ENCODE measurements around the gene KDM4B. TPM values are rescaled to one million over a fixed set of nuclear protein-coding genes. Genes with fewer than 3 reads are reported as not detected.

Gene KDM4B
- total and polyA plus RNA-seq, 9 of the 15 experiments (the other 6 are each of a cell fraction or from before 2014, with no cell fraction given), result 0.21 to 29.9 (median 7.3) TPM

DNA sequence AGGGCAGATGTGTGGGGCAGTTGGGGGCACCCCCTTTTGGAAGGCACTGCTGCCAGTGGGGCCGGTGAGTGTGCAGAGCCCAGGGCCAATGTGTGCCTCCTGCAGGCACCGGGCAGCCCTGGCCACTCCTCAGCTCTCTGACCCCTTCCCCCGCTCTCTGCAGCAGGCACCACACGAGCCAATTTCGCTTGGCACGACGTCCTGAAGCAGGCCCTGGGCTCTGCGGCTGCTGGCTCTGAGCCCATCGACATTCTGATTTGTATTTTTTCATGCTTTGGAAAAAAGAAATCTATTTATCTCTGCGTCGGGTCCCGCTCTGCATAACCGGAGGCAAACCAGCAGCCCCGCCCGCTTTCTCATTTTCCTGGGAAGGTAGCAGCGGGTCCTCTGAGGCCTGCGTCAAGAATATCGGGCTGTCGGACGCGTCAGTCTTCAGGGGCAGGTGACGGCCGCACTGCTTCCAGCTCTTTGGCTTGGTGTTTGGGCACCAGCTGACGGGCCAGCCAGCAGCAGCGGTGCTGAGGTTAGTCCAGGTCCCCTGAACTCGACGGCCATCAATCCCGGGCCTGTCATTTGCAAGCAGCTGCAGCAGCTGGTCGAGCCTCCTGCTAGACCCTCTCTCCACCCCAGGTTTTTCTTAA is 134.3 kb downstream of the KDM4B start:
- DNase-seq (ENCODE audit: extremely low read depth in 1 of 4, low spot score in 3 of 4) (no peak), ATAC-seq (no peak), FAIRE-seq (no peak)
- Histone ChIP-seq H3K36me3 (ENCODE audit: control insufficient read depth, insufficient read depth, low read length) (peaks cover 8% of the 10 kb centered on the region; the same call in 2 of the 3 replicates), H3K9me3 (replicated peaks; ENCODE audit: control insufficient read depth, insufficient read depth, low read depth, low read length) (peaks cover 15% of the 10 kb centered on the region), H3K4me3 (no peak overlapping the region), H3K4me1 (replicated peaks in 1 of 2; ENCODE audit: control insufficient read depth in 2 of 2, insufficient read depth in 2 of 2, low read length in 2 of 2) (peaks cover 0 to 22% of the 10 kb centered on the region in 2 experiments; a peak in 2 of 5 replicates), H3K27me3 (ENCODE audit: control insufficient read depth in 2 of 2, insufficient read depth in 2 of 2, low read length in 2 of 2) (no peaks in the 10 kb centered on the region), H3K9ac (ENCODE audit: insufficient read depth in 1 of 2, low read depth in 2 of 2, low read length in 2 of 2) (no peak overlapping the region), H3K27ac (ENCODE audit: extremely low read depth, low read depth, low read length) (no peak overlapping the region), H3K79me2 (ENCODE audit: control insufficient read depth, insufficient read depth, low read length) (no peaks in the 10 kb centered on the region), H3K4me2 (ENCODE audit: insufficient read depth, low read length) (no peak overlapping the region), H4K20me1 (replicated peaks; ENCODE audit: control insufficient read depth, insufficient read depth, low read length) (0 out of 2 replicates have a peak, but pooled peaks cover 6% of the 10 kb centered on the region), H3K9me1 (ENCODE audit: control insufficient read depth, insufficient read depth, low read length) (no peaks in the 10 kb centered on the region), H2AFZ (ENCODE audit: low read depth, low read length) (no peak overlapping the region)
- WGBS (ENCODE audit: insufficient coverage, low coverage, missing lambda C conversion rate), result 84% methylated on average over 25 of the region's 29 CpGs
- in situ Hi-C loops (cut with MboI), result no loop called here
- intact Hi-C loops (cut with micrococcal nuclease), result no loop called here
- ChIA-PET POLR2A (interaction anchor here (0.6 kb wide), 2 partner anchors 37 to 45 kb away, joined by 3 read pairs; no protein-coding TSS in a partner anchor), CTCF (ENCODE audit: low intra/inter-chr PET ratio) (no interaction called here)
- BruUV-seq (replicated peaks), result no TSS peak
- TF ChIP-seq TEAD4 (IDR thresholded peaks at IDR 0.05; ENCODE audit: low read length), result no peak
- TF ChIP-seq TEAD4 (CRISPR knock-in tag; IDR thresholded peaks at IDR 0.05; ENCODE audit: borderline replicate concordance), result no peak
- TF ChIP-seq, protein P1, sequence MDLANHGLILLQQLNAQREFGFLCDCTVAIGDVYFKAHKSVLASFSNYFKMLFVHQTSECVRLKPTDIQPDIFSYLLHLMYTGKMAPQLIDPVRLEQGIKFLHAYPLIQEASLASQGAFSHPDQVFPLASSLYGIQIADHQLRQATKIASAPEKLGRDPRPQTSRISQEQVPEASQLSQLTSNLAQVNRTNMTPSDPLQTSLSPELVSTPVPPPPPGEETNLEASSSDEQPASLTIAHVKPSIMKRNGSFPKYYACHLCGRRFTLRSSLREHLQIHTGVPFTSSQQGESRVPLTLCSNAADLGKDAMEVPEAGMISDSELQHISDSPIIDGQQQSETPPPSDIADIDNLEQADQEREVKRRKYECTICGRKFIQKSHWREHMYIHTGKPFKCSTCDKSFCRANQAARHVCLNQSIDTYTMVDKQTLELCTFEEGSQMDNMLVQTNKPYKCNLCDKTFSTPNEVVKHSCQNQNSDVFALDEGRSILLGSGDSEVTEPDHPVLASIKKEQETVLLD (IDR thresholded peaks at IDR 0.05), result no peak
- TF ChIP-seq, protein P2, sequence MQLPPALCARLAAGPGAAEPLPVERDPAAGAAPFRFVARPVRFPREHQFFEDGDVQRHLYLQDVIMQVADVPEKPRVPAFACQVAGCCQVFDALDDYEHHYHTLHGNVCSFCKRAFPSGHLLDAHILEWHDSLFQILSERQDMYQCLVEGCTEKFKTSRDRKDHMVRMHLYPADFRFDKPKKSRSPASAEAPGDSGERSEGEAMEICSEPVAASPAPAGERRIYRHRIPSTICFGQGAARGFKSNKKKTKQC (CRISPR knock-in tag; IDR thresholded peaks at IDR 0.05), result no peak
- TF ChIP-seq PHF21A (IDR thresholded peaks at IDR 0.05; ENCODE audit: borderline replicate concordance, low read depth), result no peak
- TF ChIP-seq, protein P3, sequence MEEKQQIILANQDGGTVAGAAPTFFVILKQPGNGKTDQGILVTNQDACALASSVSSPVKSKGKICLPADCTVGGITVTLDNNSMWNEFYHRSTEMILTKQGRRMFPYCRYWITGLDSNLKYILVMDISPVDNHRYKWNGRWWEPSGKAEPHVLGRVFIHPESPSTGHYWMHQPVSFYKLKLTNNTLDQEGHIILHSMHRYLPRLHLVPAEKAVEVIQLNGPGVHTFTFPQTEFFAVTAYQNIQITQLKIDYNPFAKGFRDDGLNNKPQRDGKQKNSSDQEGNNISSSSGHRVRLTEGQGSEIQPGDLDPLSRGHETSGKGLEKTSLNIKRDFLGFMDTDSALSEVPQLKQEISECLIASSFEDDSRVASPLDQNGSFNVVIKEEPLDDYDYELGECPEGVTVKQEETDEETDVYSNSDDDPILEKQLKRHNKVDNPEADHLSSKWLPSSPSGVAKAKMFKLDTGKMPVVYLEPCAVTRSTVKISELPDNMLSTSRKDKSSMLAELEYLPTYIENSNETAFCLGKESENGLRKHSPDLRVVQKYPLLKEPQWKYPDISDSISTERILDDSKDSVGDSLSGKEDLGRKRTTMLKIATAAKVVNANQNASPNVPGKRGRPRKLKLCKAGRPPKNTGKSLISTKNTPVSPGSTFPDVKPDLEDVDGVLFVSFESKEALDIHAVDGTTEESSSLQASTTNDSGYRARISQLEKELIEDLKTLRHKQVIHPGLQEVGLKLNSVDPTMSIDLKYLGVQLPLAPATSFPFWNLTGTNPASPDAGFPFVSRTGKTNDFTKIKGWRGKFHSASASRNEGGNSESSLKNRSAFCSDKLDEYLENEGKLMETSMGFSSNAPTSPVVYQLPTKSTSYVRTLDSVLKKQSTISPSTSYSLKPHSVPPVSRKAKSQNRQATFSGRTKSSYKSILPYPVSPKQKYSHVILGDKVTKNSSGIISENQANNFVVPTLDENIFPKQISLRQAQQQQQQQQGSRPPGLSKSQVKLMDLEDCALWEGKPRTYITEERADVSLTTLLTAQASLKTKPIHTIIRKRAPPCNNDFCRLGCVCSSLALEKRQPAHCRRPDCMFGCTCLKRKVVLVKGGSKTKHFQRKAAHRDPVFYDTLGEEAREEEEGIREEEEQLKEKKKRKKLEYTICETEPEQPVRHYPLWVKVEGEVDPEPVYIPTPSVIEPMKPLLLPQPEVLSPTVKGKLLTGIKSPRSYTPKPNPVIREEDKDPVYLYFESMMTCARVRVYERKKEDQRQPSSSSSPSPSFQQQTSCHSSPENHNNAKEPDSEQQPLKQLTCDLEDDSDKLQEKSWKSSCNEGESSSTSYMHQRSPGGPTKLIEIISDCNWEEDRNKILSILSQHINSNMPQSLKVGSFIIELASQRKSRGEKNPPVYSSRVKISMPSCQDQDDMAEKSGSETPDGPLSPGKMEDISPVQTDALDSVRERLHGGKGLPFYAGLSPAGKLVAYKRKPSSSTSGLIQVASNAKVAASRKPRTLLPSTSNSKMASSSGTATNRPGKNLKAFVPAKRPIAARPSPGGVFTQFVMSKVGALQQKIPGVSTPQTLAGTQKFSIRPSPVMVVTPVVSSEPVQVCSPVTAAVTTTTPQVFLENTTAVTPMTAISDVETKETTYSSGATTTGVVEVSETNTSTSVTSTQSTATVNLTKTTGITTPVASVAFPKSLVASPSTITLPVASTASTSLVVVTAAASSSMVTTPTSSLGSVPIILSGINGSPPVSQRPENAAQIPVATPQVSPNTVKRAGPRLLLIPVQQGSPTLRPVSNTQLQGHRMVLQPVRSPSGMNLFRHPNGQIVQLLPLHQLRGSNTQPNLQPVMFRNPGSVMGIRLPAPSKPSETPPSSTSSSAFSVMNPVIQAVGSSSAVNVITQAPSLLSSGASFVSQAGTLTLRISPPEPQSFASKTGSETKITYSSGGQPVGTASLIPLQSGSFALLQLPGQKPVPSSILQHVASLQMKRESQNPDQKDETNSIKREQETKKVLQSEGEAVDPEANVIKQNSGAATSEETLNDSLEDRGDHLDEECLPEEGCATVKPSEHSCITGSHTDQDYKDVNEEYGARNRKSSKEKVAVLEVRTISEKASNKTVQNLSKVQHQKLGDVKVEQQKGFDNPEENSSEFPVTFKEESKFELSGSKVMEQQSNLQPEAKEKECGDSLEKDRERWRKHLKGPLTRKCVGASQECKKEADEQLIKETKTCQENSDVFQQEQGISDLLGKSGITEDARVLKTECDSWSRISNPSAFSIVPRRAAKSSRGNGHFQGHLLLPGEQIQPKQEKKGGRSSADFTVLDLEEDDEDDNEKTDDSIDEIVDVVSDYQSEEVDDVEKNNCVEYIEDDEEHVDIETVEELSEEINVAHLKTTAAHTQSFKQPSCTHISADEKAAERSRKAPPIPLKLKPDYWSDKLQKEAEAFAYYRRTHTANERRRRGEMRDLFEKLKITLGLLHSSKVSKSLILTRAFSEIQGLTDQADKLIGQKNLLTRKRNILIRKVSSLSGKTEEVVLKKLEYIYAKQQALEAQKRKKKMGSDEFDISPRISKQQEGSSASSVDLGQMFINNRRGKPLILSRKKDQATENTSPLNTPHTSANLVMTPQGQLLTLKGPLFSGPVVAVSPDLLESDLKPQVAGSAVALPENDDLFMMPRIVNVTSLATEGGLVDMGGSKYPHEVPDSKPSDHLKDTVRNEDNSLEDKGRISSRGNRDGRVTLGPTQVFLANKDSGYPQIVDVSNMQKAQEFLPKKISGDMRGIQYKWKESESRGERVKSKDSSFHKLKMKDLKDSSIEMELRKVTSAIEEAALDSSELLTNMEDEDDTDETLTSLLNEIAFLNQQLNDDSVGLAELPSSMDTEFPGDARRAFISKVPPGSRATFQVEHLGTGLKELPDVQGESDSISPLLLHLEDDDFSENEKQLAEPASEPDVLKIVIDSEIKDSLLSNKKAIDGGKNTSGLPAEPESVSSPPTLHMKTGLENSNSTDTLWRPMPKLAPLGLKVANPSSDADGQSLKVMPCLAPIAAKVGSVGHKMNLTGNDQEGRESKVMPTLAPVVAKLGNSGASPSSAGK (IDR thresholded peaks at IDR 0.05), result no peak
- no peak for TF ChIP-seq SRSF3 (IDR thresholded peaks at IDR 0.05; ENCODE audit: insufficient read depth, low read length)
- TF ChIP-seq POLR2G (IDR thresholded peaks at IDR 0.05; ENCODE audit: low read depth, low read length), result no peak
